ENCODE measurements around the gene DOCK8.

Gene DOCK8

GRCh38 chr9:372128-372527 is 157.5 kb downstream of the DOCK8 start:
- H3K9me3 ChIP-seq (ENCODE audit: low read length), result no peaks in the 10 kb centered on the region

GRCh38 chr9:373759-374206 is 159.1 kb downstream of the DOCK8 start:
- Histone ChIP-seq H3K27ac (ENCODE audit: low read depth, low read length, poor library complexity, severe bottlenecking) (no peak overlapping the region), H3K27me3 (ENCODE audit: insufficient read depth, low read length) (no peaks in the 10 kb centered on the region), H3K4me1 (ENCODE audit: insufficient read depth, low read length, severe bottlenecking) (no peaks in the 10 kb centered on the region), H4K20me1 (ENCODE audit: insufficient read depth, low read length) (no peaks in the 10 kb centered on the region), H3F3A (ENCODE audit: insufficient read depth, low read length) (no peaks in the 10 kb centered on the region), H2AFZ (ENCODE audit: low read length) (no peak overlapping the region), H3K9me2 (ENCODE audit: low read depth, low read length) (no peaks in the 10 kb centered on the region), H3K36me3 (ENCODE audit: insufficient read depth, low read length) (no peaks in the 10 kb centered on the region), H3K4me2 (ENCODE audit: low read length) (no peak overlapping the region), H3K79me2 (ENCODE audit: insufficient read depth, low read length) (no peaks in the 10 kb centered on the region), H3K4me3 (ENCODE audit: low read depth, low read length, poor library complexity, severe bottlenecking) (no peak overlapping the region), H3K9ac (ENCODE audit: low read length) (no peak overlapping the region), H3K9me3 (ENCODE audit: low read length) (no peaks in the 10 kb centered on the region)
- no peak for TF ChIP-seq EZH2 (IDR thresholded peaks at IDR 0.05; ENCODE audit: borderline replicate concordance, low read length)

More at GRCh38 chr9:372128-372527, 157.5 kb downstream of the DOCK8 start:
- Histone ChIP-seq H4K20me1 (ENCODE audit: insufficient read depth, low read length) (no peaks in the 10 kb centered on the region), H3K4me2 (ENCODE audit: low read length) (no peak overlapping the region), H2AFZ (ENCODE audit: low read length) (no peak overlapping the region), H3K9me2 (ENCODE audit: low read depth, low read length) (no peaks in the 10 kb centered on the region), H3K27me3 (ENCODE audit: insufficient read depth, low read length) (no peaks in the 10 kb centered on the region), H3K4me1 (ENCODE audit: insufficient read depth, low read length, severe bottlenecking) (no peaks in the 10 kb centered on the region), H3K36me3 (ENCODE audit: insufficient read depth, low read length) (no peaks in the 10 kb centered on the region), H3K79me2 (ENCODE audit: insufficient read depth, low read length) (no peaks in the 10 kb centered on the region), H3F3A (ENCODE audit: insufficient read depth, low read length) (no peaks in the 10 kb centered on the region), H3K4me3 (ENCODE audit: low read depth, low read length, poor library complexity, severe bottlenecking) (no peak overlapping the region), H3K9ac (ENCODE audit: low read length) (no peak overlapping the region), H3K27ac (ENCODE audit: low read depth, low read length, poor library complexity, severe bottlenecking) (no peak overlapping the region)
- TF ChIP-seq EZH2 (IDR thresholded peaks at IDR 0.05; ENCODE audit: borderline replicate concordance, low read length) (no peak), CTCF (IDR thresholded peaks at IDR 0.05; ENCODE audit: low read length) (no peak)

- Histone ChIP-seq H3K27me3 (ENCODE audit: insufficient read depth, low read length) (no peaks in the 10 kb centered on the region), H3K9me2 (ENCODE audit: low read depth, low read length) (no peaks in the 10 kb centered on the region), H3K36me3 (ENCODE audit: insufficient read depth, low read length) (no peaks in the 10 kb centered on the region), H3K9ac (ENCODE audit: low read length) (no peak overlapping the region), H3K4me1 (ENCODE audit: insufficient read depth, low read length, severe bottlenecking) (no peaks in the 10 kb centered on the region), H2AFZ (ENCODE audit: low read length) (no peak overlapping the region), H3K27ac (ENCODE audit: low read depth, low read length, poor library complexity, severe bottlenecking) (no peak overlapping the region), H3F3A (ENCODE audit: insufficient read depth, low read length) (no peaks in the 10 kb centered on the region), H3K79me2 (ENCODE audit: insufficient read depth, low read length) (no peaks in the 10 kb centered on the region), H3K9me3 (ENCODE audit: low read length) (no peaks in the 10 kb centered on the region), H4K20me1 (ENCODE audit: insufficient read depth, low read length) (no peaks in the 10 kb centered on the region), H3K4me2 (ENCODE audit: low read length) (no peak overlapping the region), H3K4me3 (ENCODE audit: low read depth, low read length, poor library complexity, severe bottlenecking) (no peak overlapping the region)
- TF ChIP-seq CTCF (IDR thresholded peaks at IDR 0.05; ENCODE audit: low read length) (no peak), EZH2 (IDR thresholded peaks at IDR 0.05; ENCODE audit: borderline replicate concordance, low read length) (no peak)
Observed at GRCh38 chr9:374736-375135, 160.1 kb downstream of the DOCK8 start.

DNA sequence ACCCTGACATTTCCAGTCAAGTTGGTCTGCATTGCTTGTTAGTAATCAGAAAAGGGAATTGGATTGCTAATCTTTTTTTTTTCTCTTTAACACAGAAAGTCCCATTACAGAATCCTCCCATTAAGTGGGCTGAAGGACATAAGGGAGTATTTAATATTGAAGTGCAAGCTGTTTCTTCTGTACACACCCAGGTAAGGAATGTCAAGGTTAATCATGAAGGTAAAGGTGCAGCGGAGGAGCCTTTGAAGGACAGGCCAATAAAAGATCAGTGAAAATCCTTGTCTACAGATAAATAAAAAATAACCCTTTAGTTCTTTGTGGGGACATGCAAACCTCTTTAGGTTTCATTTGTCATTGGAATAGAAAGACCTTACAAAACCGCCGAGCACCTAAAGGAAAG is 161.4 kb downstream of the DOCK8 start:
- no peak overlapping the region for H3K27ac ChIP-seq (ENCODE audit: low read depth, low read length, poor library complexity, severe bottlenecking)
- H3K79me2 ChIP-seq (ENCODE audit: insufficient read depth, low read length), result no peaks in the 10 kb centered on the region
- H3F3A ChIP-seq (ENCODE audit: insufficient read depth, low read length), result no peaks in the 10 kb centered on the region
- no peak overlapping the region for H3K4me2 ChIP-seq (ENCODE audit: low read length)
- no peak overlapping the region for H3K9ac ChIP-seq (ENCODE audit: low read length)
- no peaks in the 10 kb centered on the region for H3K27me3 ChIP-seq (ENCODE audit: insufficient read depth, low read length)
- TF ChIP-seq EZH2 (IDR thresholded peaks at IDR 0.05; ENCODE audit: borderline replicate concordance, low read length) (no peak), CTCF (IDR thresholded peaks at IDR 0.05; ENCODE audit: low read length) (no peak)
- H3K9me2 ChIP-seq (ENCODE audit: low read depth, low read length), result no peaks in the 10 kb centered on the region
- no peaks in the 10 kb centered on the region for H3K4me1 ChIP-seq (ENCODE audit: insufficient read depth, low read length, severe bottlenecking)
- H3K4me3 ChIP-seq (ENCODE audit: low read depth, low read length, poor library complexity, severe bottlenecking), result no peak overlapping the region
- H3K9me3 ChIP-seq (ENCODE audit: low read length), result no peaks in the 10 kb centered on the region
- no peak overlapping the region for H2AFZ ChIP-seq (ENCODE audit: low read length)
- no peaks in the 10 kb centered on the region for H3K36me3 ChIP-seq (ENCODE audit: insufficient read depth, low read length)
- no peaks in the 10 kb centered on the region for H4K20me1 ChIP-seq (ENCODE audit: insufficient read depth, low read length)

All from OCI-LY1 (cell line).